Kidney (tissue), 14 donors: ENCODE results near the gene SMC1B. TPM values are rescaled to one million over a fixed set of nuclear protein-coding genes. Genes with fewer than 3 reads are reported as not detected.
A peak's percentile ranks its signal among the peaks of the same experiment; 100 is the strongest.

Source experiments
- DNase-seq, 5 donors: peaks; one replicate each; pipeline ENCODE4 v3.0.0-alpha.2; 2013 to 2020
- FAIRE-seq: peaks from 2 replicates; lab custom pipeline; 2012; peaks lifted over from hg19 to GRCh38; lab: Jason Lieb, UNC
- H3K27ac ChIP-seq, 2 donors: one replicate each; pipeline ENCODE4 v1.7.0; 2013; ENCODE audit warnings: low read depth in 2 of 2, low read length in 2 of 2, inconsistent platforms in 1 of 2
- H3K27me3 ChIP-seq: one replicate; pipeline ENCODE4 v1.7.1; 2013; ENCODE audit warnings: low read length, inconsistent platforms; ENCODE audit not compliant: control insufficient read depth, insufficient read depth
- H3K36me3 ChIP-seq, 3 donors: one replicate each; pipeline versions ENCODE4 v1.7.0 to v1.7.1; 2013; ENCODE audit warnings: low read length in 3 of 3, control low read depth in 1 of 3, inconsistent platforms in 1 of 3; ENCODE audit not compliant: insufficient read depth in 3 of 3, control insufficient read depth in 2 of 3
- H3K4me1 ChIP-seq, 3 donors: one replicate each; pipeline versions ENCODE4 v1.7.0 to v1.7.1; 2013; ENCODE audit warnings: low read length in 3 of 3, inconsistent platforms in 1 of 3, low read depth in 1 of 3; ENCODE audit not compliant: control insufficient read depth in 2 of 3, insufficient read depth in 2 of 3
- H3K4me3 ChIP-seq, 3 donors: one replicate each; pipeline versions ENCODE4 v1.7.0 to v1.8.1; 2013; ENCODE audit warnings: low read length in 3 of 3, control low read depth in 1 of 3, inconsistent platforms in 1 of 3
- H3K9ac ChIP-seq, 3 donors: one replicate each; pipeline versions ENCODE4 v1.7.0 to v1.7.1; 2013; ENCODE audit warnings: low read length in 3 of 3, control low read depth in 1 of 3, inconsistent platforms in 1 of 3
- H3K9me3 ChIP-seq, 3 donors: one replicate each; pipeline versions ENCODE4 v1.7.0 to v1.7.1; 2013; ENCODE audit warnings: low read length in 3 of 3, control low read depth in 1 of 3, inconsistent platforms in 1 of 3; ENCODE audit not compliant: control insufficient read depth in 2 of 3, insufficient read depth in 1 of 3
- CTCF ChIP-seq: IDR thresholded peaks from 3 replicates; pipeline ENCODE4 v1.5.1; 2012; ENCODE audit warnings: mild to moderate bottlenecking, moderate library complexity, borderline replicate concordance; ENCODE audit not compliant: insufficient read depth; ENCODE audit errors: extremely low read depth
- intact Hi-C: fragments of 100-400 bp; cut with DNase I; formaldehyde crosslinking; loops from one replicate; pipeline ENCODE4 v1.11.1; 2022
- polyA plus RNA-seq: library from polyadenylated mRNA; stranded (reverse); fragments of 350-450 nt; fragmentation: Illumina TruSeq; extraction: RNeasy Lipid Tissue Mini Kit (QIAGEN cat#74804); gene quantifications from one replicate; pipeline ENCODE4 v1.2.3, GENCODE V29; 2014; ENCODE audit warnings: low read depth, low replicate concordance; ENCODE audit not compliant: insufficient read depth
- total RNA-seq: library from RNA; stranded (reverse); fragmentation: NEBNext Ultra II Directional; extraction: Animal tissue kit (Norgen Biotek cat#: 25700); gene quantifications from one replicate; pipeline ENCODE4 v1.2.1, GENCODE V29; 2021
- donor health status: control.
- donor health status: control.
- donor health status: control.
- donor health status: control.
- donor health status: control.
- donor health status: DM: yes; HTN: yes; CAD: no.
- donor health status: Normal renal cell carcinoma (clear cell type).

Gene SMC1B
- total and polyA plus RNA-seq, 2 donors from 2014 or later, result not detected

- DNase-seq (peak; percentile 90 to 95 (median 93)), FAIRE-seq (peak; percentile 80)
- Histone ChIP-seq H3K4me1 (peaks cover 0 to 4% (median 0%) of the 10 kb centered on the region in 3 donors), H3K9me3 (no peaks in the 10 kb centered on the region), H3K27me3 (no peaks in the 10 kb centered on the region), H3K9ac (peak overlapping the region in 2 of 3 donors; percentile 36 to 51), H3K4me3 (peak overlapping the region in 1 of 3 donors; percentile 46), H3K36me3 (no peaks in the 10 kb centered on the region), H3K27ac (no peak overlapping the region)
- peak; percentile 99 for TF ChIP-seq CTCF
- intact Hi-C loops, result loop anchor here (5.0 kb wide), 1 partner anchor 168 kb away; no protein-coding TSS in a partner anchor
These were observed 22.2 kb upstream of the SMC1B start for GRCh38 chr22:45435544-45436139.

GRCh38 chr22:45434981-45435380 lies 21.6 kb upstream of the SMC1B start:
- Histone ChIP-seq H3K9me3 (no peaks in the 10 kb centered on the region), H3K9ac (no peak overlapping the region), H3K4me3 (no peak overlapping the region), H3K27ac (no peak overlapping the region), H3K4me1 (peaks cover 0 to 4% (median 0%) of the 10 kb centered on the region in 3 donors), H3K36me3 (no peaks in the 10 kb centered on the region), H3K27me3 (no peaks in the 10 kb centered on the region)
- DNase-seq, result no peak
- FAIRE-seq, result no peak
- no peak for TF ChIP-seq CTCF
- intact Hi-C loops, result loop anchor here (5.0 kb wide), 1 partner anchor 168 kb away; no protein-coding TSS in a partner anchor

DNA sequence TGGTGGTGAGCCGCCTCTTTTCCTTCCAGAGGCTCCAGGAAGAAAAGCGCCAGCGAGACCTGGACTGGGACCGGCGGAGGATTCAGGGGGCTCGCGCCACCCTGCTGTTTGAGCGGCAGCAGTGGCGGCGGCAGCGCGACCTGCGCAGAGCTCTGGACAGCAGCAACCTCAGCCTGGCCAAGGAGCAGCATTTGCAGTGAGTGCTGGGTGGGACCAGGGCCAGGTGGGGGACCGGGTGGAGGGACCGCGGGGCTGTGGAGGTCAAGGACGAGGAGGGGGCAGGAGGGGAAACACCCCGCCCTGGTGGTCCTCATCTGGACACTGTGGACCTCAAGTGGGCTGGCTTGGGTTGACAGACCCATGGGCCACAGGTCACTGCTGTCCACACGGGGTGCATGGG lies 17.5 kb upstream of the SMC1B start:
- no peak overlapping the region for H3K4me3 ChIP-seq
- peaks cover 0 to 3% (median 0%) of the 10 kb centered on the region in 3 donors for H3K9me3 ChIP-seq
- no peaks in the 10 kb centered on the region for H3K36me3 ChIP-seq
- DNase-seq, result peak in 1 of 5 donors; percentile 55
- intact Hi-C loops, result no loop called here
- H3K27me3 ChIP-seq, result no peaks in the 10 kb centered on the region
- FAIRE-seq, result no peak
- H3K27ac ChIP-seq, result no peak overlapping the region
- H3K4me1 ChIP-seq, result peaks cover 0 to 4% (median 0%) of the 10 kb centered on the region in 3 donors
- TF ChIP-seq CTCF, result no peak
- H3K9ac ChIP-seq, result no peak overlapping the region
